ENCODE data around the gene LAMA2.

The LAMA2 gene

DNA sequence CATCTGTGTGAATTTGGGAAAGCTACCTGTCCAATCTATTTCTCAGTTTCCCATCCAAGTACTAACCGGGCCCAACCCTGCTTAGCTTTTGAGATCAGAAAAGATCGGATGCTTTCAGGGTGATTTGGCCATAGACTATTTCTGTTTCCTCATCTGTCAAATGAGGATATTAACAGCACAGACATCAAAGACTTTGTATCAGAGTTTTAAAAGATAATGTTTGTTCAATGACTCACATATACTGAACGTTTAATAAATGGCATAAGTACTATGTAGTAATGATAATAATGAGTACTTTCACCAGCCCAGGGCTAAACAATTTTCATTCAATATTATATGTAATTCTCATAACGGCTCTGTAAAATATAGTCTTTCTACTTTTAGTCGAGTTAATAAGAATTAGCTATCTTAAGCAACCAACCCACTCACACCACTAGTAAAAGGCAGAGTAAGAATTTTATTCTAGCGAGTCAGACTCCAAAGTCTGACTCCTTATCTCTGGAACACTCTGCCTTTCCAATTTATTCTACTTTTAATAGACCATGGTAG is 610.5 kb downstream of the LAMA2 start:
- no peaks in the 10 kb centered on the region for H3K27me3 ChIP-seq (ENCODE audit: control insufficient read depth in 1 of 2, insufficient read depth in 2 of 2, low read length in 2 of 2)
- no peaks in the 10 kb centered on the region for H3K9me3 ChIP-seq (ENCODE audit: low read length)
- H3K4me3 ChIP-seq (ENCODE audit: low read depth in 1 of 2, low read length in 2 of 2) = no peak overlapping the region
- no peak overlapping the region for H3K9ac ChIP-seq (ENCODE audit: low read length)
- no peak overlapping the region for H3K27ac ChIP-seq (ENCODE audit: low read depth, low read length)
- no peaks in the 10 kb centered on the region for H3K36me3 ChIP-seq (ENCODE audit: insufficient read depth, low read length)
- H3K4me1 ChIP-seq (ENCODE audit: insufficient read depth, low read length) = peaks cover 5% of the 10 kb centered on the region

DNA sequence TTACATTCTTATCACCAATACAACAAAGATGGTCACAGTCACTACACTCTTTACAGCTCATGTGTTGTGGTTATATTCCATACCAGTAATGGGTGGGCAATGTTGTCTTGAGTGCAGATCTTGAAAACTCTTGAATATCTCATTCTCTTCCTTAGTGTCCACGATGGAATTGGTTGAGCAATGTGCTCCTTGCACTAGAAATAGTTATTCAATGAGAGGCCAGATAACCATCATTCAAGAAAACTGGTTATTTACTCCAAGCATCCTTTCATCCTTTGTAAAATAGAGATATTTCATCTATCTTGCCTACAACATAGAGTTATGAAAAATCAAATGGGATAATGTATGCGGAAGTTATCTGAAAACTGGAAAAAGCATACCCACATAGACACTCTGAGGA is 611.2 kb downstream of the LAMA2 start:
- no peak overlapping the region for H3K4me3 ChIP-seq (ENCODE audit: low read depth in 1 of 2, low read length in 2 of 2)
- no peaks in the 10 kb centered on the region for H3K9me3 ChIP-seq (ENCODE audit: low read length)
- H3K9ac ChIP-seq (ENCODE audit: low read length) = no peak overlapping the region
- H3K4me1 ChIP-seq (ENCODE audit: insufficient read depth, low read length) = peaks cover 9% of the 10 kb centered on the region
- no peaks in the 10 kb centered on the region for H3K27me3 ChIP-seq (ENCODE audit: control insufficient read depth in 1 of 2, insufficient read depth in 2 of 2, low read length in 2 of 2)
- H3K36me3 ChIP-seq (ENCODE audit: insufficient read depth, low read length) = no peaks in the 10 kb centered on the region
- no peak overlapping the region for H3K27ac ChIP-seq (ENCODE audit: low read depth, low read length)

DNA sequence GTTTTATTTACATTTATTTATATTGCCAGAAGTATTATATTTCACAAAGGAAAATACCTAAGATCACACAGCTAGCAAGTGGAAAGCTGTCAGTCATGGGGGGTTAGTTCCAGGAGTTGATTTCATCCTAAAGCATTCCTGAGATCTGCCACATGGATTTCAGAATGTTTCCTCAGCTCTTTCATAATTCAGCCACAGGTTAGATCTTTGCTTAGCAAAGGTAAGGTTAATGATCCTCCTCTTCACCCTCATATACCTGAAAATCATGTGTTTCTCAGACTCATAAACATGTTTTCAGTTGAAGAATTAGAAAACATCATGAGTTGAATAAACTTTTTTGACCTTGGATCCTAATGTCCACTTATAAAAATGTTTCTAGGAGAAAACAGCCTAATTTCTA is 611.6 kb downstream of the LAMA2 start:
- Histone ChIP-seq H3K4me3 (ENCODE audit: low read depth in 1 of 2, low read length in 2 of 2) (no peak overlapping the region), H3K27ac (ENCODE audit: low read depth, low read length) (no peak overlapping the region), H3K4me1 (ENCODE audit: insufficient read depth, low read length) (peaks cover 9% of the 10 kb centered on the region), H3K36me3 (ENCODE audit: insufficient read depth, low read length) (no peaks in the 10 kb centered on the region), H3K27me3 (ENCODE audit: control insufficient read depth in 1 of 2, insufficient read depth in 2 of 2, low read length in 2 of 2) (no peaks in the 10 kb centered on the region), H3K9ac (ENCODE audit: low read length) (no peak overlapping the region), H3K9me3 (ENCODE audit: low read length) (no peaks in the 10 kb centered on the region)

GRCh38 chr6:129495652-129496051 is 612.7 kb downstream of the LAMA2 start:
- Histone ChIP-seq H3K36me3 (ENCODE audit: insufficient read depth, low read length) (no peaks in the 10 kb centered on the region), H3K9ac (ENCODE audit: low read length) (no peak overlapping the region), H3K9me3 (ENCODE audit: low read length) (no peaks in the 10 kb centered on the region), H3K4me1 (ENCODE audit: insufficient read depth, low read length) (peaks cover 9% of the 10 kb centered on the region), H3K27me3 (ENCODE audit: control insufficient read depth in 1 of 2, insufficient read depth in 2 of 2, low read length in 2 of 2) (no peaks in the 10 kb centered on the region), H3K4me3 (ENCODE audit: low read depth in 1 of 2, low read length in 2 of 2) (no peak overlapping the region), H3K27ac (ENCODE audit: low read depth, low read length) (no peak overlapping the region)

GRCh38 chr6:129497481-129498441 is 614.8 kb downstream of the LAMA2 start:
- peaks cover 4% of the 10 kb centered on the region for H3K4me1 ChIP-seq (ENCODE audit: insufficient read depth, low read length)

GRCh38 chr6:129498541-129498940 is 615.6 kb downstream of the LAMA2 start:
- Histone ChIP-seq H3K27me3 (ENCODE audit: control insufficient read depth in 1 of 2, insufficient read depth in 2 of 2, low read length in 2 of 2) (no peaks in the 10 kb centered on the region), H3K4me1 (ENCODE audit: insufficient read depth, low read length) (peaks cover 4% of the 10 kb centered on the region), H3K9me3 (ENCODE audit: low read length) (no peaks in the 10 kb centered on the region), H3K4me3 (ENCODE audit: low read depth in 1 of 2, low read length in 2 of 2) (no peak overlapping the region), H3K9ac (ENCODE audit: low read length) (no peak overlapping the region), H3K27ac (ENCODE audit: low read depth, low read length) (no peak overlapping the region), H3K36me3 (ENCODE audit: insufficient read depth, low read length) (no peaks in the 10 kb centered on the region)

More at GRCh38 chr6:129497481-129498441, 614.8 kb downstream of the LAMA2 start:
- H3K4me3 ChIP-seq (ENCODE audit: low read depth in 1 of 2, low read length in 2 of 2) = no peak overlapping the region
- H3K36me3 ChIP-seq (ENCODE audit: insufficient read depth, low read length) = no peaks in the 10 kb centered on the region
- H3K9me3 ChIP-seq (ENCODE audit: low read length) = no peaks in the 10 kb centered on the region
- no peaks in the 10 kb centered on the region for H3K27me3 ChIP-seq (ENCODE audit: control insufficient read depth in 1 of 2, insufficient read depth in 2 of 2, low read length in 2 of 2)
- H3K27ac ChIP-seq (ENCODE audit: low read depth, low read length) = no peak overlapping the region
- H3K9ac ChIP-seq (ENCODE audit: low read length) = no peak overlapping the region

DNA sequence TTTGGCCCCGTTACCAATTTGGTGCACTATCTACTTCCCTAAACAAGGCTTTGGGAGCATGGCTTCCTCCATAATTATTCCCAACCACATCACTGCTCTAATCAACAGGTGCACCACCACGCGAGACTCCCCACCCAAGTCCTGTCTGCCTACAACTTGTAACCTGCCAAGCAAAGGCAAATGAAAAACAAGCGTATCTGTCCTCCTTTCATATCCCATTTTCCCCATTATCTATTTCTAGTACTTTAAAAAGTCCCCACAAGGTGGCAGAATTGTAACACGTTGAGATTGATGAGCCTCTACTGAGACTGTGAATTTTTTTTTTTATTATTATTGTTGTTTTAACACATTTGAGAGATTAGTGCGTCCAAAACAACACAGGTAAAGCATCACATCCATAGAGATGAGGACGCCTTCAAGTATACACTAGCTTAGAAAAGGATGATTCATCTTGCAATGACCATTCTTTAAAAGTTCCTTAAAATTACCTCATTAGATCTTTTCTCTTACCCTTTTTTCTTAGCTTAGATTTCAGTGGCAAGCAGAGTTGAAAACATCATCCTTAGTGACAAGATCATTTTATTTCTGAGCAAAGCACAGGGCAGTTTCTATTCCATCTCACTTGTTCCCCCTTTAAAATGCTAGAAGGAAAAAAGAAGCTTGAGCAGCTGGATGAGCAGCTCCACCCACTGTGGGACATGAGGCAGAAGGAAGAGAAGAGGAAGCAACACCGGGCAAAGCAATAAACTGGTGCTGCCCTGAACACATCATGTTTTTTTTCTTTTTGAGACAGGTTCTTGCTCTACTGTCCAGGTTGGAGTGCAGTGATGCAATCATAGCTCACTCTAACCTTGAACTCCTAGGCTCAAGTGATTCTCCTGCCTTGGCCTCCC is 616.3 kb downstream of the LAMA2 start:
- Histone ChIP-seq H3K36me3 (ENCODE audit: insufficient read depth, low read length) (no peaks in the 10 kb centered on the region), H3K4me3 (ENCODE audit: low read depth in 1 of 2, low read length in 2 of 2) (no peak overlapping the region), H3K27me3 (ENCODE audit: control insufficient read depth in 1 of 2, insufficient read depth in 2 of 2, low read length in 2 of 2) (no peaks in the 10 kb centered on the region), H3K9me3 (ENCODE audit: low read length) (no peaks in the 10 kb centered on the region), H3K27ac (ENCODE audit: low read depth, low read length) (no peak overlapping the region), H3K4me1 (ENCODE audit: insufficient read depth, low read length) (peaks cover 4% of the 10 kb centered on the region), H3K9ac (ENCODE audit: low read length) (no peak overlapping the region)

GRCh38 chr6:129499843-129500219 is 616.9 kb downstream of the LAMA2 start:
- Histone ChIP-seq H3K9ac (ENCODE audit: low read length) (no peak overlapping the region), H3K4me1 (ENCODE audit: insufficient read depth, low read length) (peaks cover 4% of the 10 kb centered on the region), H3K27ac (ENCODE audit: low read depth, low read length) (no peak overlapping the region), H3K36me3 (ENCODE audit: insufficient read depth, low read length) (no peaks in the 10 kb centered on the region), H3K9me3 (ENCODE audit: low read length) (no peaks in the 10 kb centered on the region), H3K27me3 (ENCODE audit: control insufficient read depth in 1 of 2, insufficient read depth in 2 of 2, low read length in 2 of 2) (no peaks in the 10 kb centered on the region), H3K4me3 (ENCODE audit: low read depth in 1 of 2, low read length in 2 of 2) (no peak overlapping the region)

- no peaks in the 10 kb centered on the region for H3K27me3 ChIP-seq (ENCODE audit: control insufficient read depth in 1 of 2, insufficient read depth in 2 of 2, low read length in 2 of 2)
- no peak overlapping the region for H3K9ac ChIP-seq (ENCODE audit: low read length)
- H3K36me3 ChIP-seq (ENCODE audit: insufficient read depth, low read length) = no peaks in the 10 kb centered on the region
- peaks cover 4% of the 10 kb centered on the region for H3K4me1 ChIP-seq (ENCODE audit: insufficient read depth, low read length)
- H3K9me3 ChIP-seq (ENCODE audit: low read length) = no peaks in the 10 kb centered on the region
- no peak overlapping the region for H3K27ac ChIP-seq (ENCODE audit: low read depth, low read length)
- no peak overlapping the region for H3K4me3 ChIP-seq (ENCODE audit: low read depth in 1 of 2, low read length in 2 of 2)
Observed at GRCh38 chr6:129500958-129501739, 618.2 kb downstream of the LAMA2 start.

DNA sequence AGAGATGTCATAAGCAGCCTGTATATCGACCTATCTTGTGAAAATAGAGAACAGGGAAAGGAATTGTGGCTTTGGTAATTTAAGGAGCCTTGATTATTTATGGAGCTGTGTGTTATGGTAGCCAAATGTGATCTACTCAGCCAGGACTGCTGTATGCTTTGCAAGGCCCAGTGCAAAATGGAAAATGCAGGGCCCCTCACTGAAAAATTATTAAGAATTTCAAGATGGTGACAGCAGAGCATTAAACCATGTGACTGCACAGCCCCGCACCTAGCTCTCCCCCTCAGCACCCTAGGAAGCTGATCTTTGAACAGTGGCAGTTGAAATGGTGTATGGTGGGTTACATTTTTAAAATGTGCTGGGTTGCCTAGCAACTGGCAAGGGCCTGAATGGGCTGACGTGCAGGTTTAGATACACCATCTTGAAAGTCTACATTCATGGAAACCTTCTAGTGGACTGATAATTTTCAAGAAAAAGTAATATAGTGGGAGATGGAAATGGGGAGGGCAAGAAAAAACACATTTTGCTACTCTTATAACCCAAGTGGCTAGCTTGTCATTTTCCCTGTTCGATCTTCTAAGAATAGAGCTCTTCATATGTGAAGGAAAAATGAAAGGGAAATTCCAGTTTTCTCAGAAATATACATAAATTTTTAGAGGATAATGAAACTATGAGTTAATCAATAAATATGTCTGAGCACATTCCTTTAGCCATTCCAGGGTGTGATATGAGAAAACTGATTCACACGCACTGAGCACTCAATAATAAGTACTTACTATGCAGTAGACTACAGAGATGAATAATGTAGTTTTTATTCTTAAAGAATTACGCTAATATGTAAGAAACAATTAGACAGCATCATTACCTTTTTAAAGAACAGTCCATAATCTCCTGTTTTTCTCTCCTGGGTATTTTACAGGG is 619.1 kb downstream of the LAMA2 start:
- H3K27ac ChIP-seq (ENCODE audit: low read depth, low read length) = no peak overlapping the region
- H3K9ac ChIP-seq (ENCODE audit: low read length) = no peak overlapping the region
- peaks cover 4% of the 10 kb centered on the region for H3K4me1 ChIP-seq (ENCODE audit: insufficient read depth, low read length)
- H3K36me3 ChIP-seq (ENCODE audit: insufficient read depth, low read length) = no peaks in the 10 kb centered on the region
- no peaks in the 10 kb centered on the region for H3K27me3 ChIP-seq (ENCODE audit: control insufficient read depth in 1 of 2, insufficient read depth in 2 of 2, low read length in 2 of 2)
- H3K4me3 ChIP-seq (ENCODE audit: low read depth in 1 of 2, low read length in 2 of 2) = no peak overlapping the region
- no peaks in the 10 kb centered on the region for H3K9me3 ChIP-seq (ENCODE audit: low read length)

All from muscle layer of colon (tissue), 2 donors.